Natural killer cell (primary cell): ENCODE results near the gene TBCA. TPM values are rescaled to one million over a fixed set of nuclear protein-coding genes. Genes with fewer than 3 reads are reported as not detected.

Experiments
- ATAC-seq, 3 donors: fragments of 150-1000 bp in 2 of 3; fragments of 200-7000 bp in 1 of 3; cut with Tn5 transposase; 1 replicate in 1 of 3; 2 replicates in 2 of 3; pipeline ENCODE4 v1.10.0; 2021; ENCODE audit warnings: mild to moderate bottlenecking in 2 of 3, moderate library complexity in 2 of 3
- DNase-seq, 2 donors: peaks; one replicate each; pipeline versions ENCODE4 v3.0.0 to v3.0.0-alpha.2; 2013 to 2021; ENCODE audit warnings: mixed read lengths in 1 of 2
- H3K27ac ChIP-seq: one replicate; pipeline ENCODE4 v1.5.1; 2013; ENCODE audit warnings: mild to moderate bottlenecking, low read length
- H3K27me3 ChIP-seq: one replicate; pipeline ENCODE4 v1.6.1; 2013; ENCODE audit warnings: low read length; ENCODE audit not compliant: control insufficient read depth, insufficient read depth
- H3K36me3 ChIP-seq: one replicate; pipeline ENCODE4 v1.6.1; 2013; ENCODE audit warnings: low read length; ENCODE audit not compliant: control insufficient read depth, insufficient read depth
- H3K4me1 ChIP-seq: one replicate; pipeline ENCODE4 v1.6.1; 2013; ENCODE audit warnings: low read length; ENCODE audit not compliant: control insufficient read depth, insufficient read depth
- H3K4me3 ChIP-seq: one replicate; pipeline ENCODE4 v1.5.1; 2013; ENCODE audit warnings: low read length
- H3K9me3 ChIP-seq: one replicate; pipeline ENCODE4 v1.6.1; 2013; ENCODE audit warnings: low read length; ENCODE audit not compliant: control insufficient read depth, insufficient read depth
- H3K27ac Mint-ChIP-seq, 2 donors: one replicate each; pipeline ENCODE4 v1.8.0; 2022; ENCODE audit warnings: mild to moderate bottlenecking in 2 of 2, mixed read lengths in 2 of 2, moderate library complexity in 1 of 2
- H3K27me3 Mint-ChIP-seq, 2 donors: one replicate each; pipeline ENCODE4 v1.8.0; 2022; ENCODE audit warnings: low read depth in 2 of 2, mixed read lengths in 2 of 2
- H3K36me3 Mint-ChIP-seq: one replicate; pipeline ENCODE4 v1.8.0; 2022; ENCODE audit warnings: mixed read lengths
- H3K4me1 Mint-ChIP-seq, 2 donors: one replicate each; pipeline ENCODE4 v1.8.0; 2022; ENCODE audit warnings: mixed read lengths in 2 of 2
- H3K4me3 Mint-ChIP-seq: one replicate; pipeline ENCODE4 v1.8.0; 2022; ENCODE audit warnings: mild to moderate bottlenecking, moderate library complexity, mixed read lengths
- H3K9me3 Mint-ChIP-seq, 2 donors: one replicate each; pipeline ENCODE4 v1.8.0; 2022; ENCODE audit warnings: mixed read lengths in 2 of 2
- CTCF ChIP-seq: fragments of 200-600 bp; IDR thresholded peaks from one replicate; pipeline ENCODE4 v1.8.0; 2022; ENCODE audit warnings: antibody characterized with exemption
- WGBS: methylation state at CpG from one replicate; pipeline ENCODE4 v1.1.7; 2013; ENCODE audit warnings: missing lambda C conversion rate; ENCODE audit not compliant: insufficient coverage; 5-methylcytosine and 5-hydroxymethylcytosine counted together
- intact Hi-C: fragments of 100-400 bp; cut with micrococcal nuclease; formaldehyde crosslinking; loops from one replicate; pipeline ENCODE4 v1.14.2; 2022
- total RNA-seq, 4 donors: library from RNA; stranded (reverse); fragments of 120-200 nt in 1 of 4; gene quantifications; one replicate each; pipeline versions ENCODE4 v1.2.3 to v1.2.4, GENCODE V29; 2013 to 2022

Gene TBCA
- total RNA-seq, 3 donors from 2014 or later (not counting 1 experiment from before 2014, with no cell fraction given): 65.0 to 72.3 (median 70.7) TPM

- no peaks in the 10 kb centered on the region for H3K9me3 ChIP-seq
- intact Hi-C loops: loop anchor here (10.0 kb wide), 1 partner anchor 284 kb away; the partner anchor contains the start of gene WDR41
- no peaks in the 10 kb centered on the region for H3K27me3 ChIP-seq
- H3K4me3 ChIP-seq: no peak overlapping the region
- Mint-ChIP-seq H3K9me3 (no peaks in the 10 kb centered on the region), H3K36me3 (no peaks in the 10 kb centered on the region), H3K4me1 (peaks cover 22 to 24% of the 10 kb centered on the region in 2 donors), H3K27me3 (peaks cover 8 to 9% of the 10 kb centered on the region in 2 donors), H3K27ac (no peak overlapping the region), H3K4me3 (no peak overlapping the region)
- H3K4me1 ChIP-seq: peaks cover 12% of the 10 kb centered on the region
- DNase-seq: no peak
- TF ChIP-seq CTCF: no peak
- ATAC-seq: no peak
- no peak overlapping the region for H3K27ac ChIP-seq
- 83% methylated on average over 2 of the region's 2 CpGs for WGBS
- no peaks in the 10 kb centered on the region for H3K36me3 ChIP-seq
Measured at GRCh38 chr5:77778881-77779438, 2.8 kb upstream of the TBCA start.

- H3K27ac Mint-ChIP-seq: no peak overlapping the region
- H3K27me3 Mint-ChIP-seq: peaks cover 8 to 9% of the 10 kb centered on the region in 2 donors
- peaks cover 28 to 29% of the 10 kb centered on the region in 2 donors for H3K4me1 Mint-ChIP-seq
- H3K36me3 Mint-ChIP-seq: no peaks in the 10 kb centered on the region
- no peaks in the 10 kb centered on the region for H3K27me3 ChIP-seq
- intact Hi-C loops: loop anchor here (10.0 kb wide), 1 partner anchor 284 kb away; the partner anchor contains the start of gene WDR41
- TF ChIP-seq CTCF: no peak
- ATAC-seq: no peak
- WGBS: 88% methylated on average over 1 of the region's 2 CpGs
- H3K4me3 ChIP-seq: no peak overlapping the region
- H3K27ac ChIP-seq: no peak overlapping the region
- H3K4me3 Mint-ChIP-seq: peak overlapping the region; percentile 47
- peaks cover 2% of the 10 kb centered on the region for H3K36me3 ChIP-seq
- no peaks in the 10 kb centered on the region for H3K9me3 Mint-ChIP-seq
- no peaks in the 10 kb centered on the region for H3K9me3 ChIP-seq
- no peak for DNase-seq
- H3K4me1 ChIP-seq: peaks cover 12% of the 10 kb centered on the region
Measured at GRCh38 chr5:77778398-77778797, 2.3 kb upstream of the TBCA start.

- Histone ChIP-seq H3K36me3 (peaks cover 5% of the 10 kb centered on the region), H3K27me3 (no peaks in the 10 kb centered on the region), H3K4me3 (no peak overlapping the region), H3K4me1 (peaks cover 12% of the 10 kb centered on the region), H3K9me3 (no peaks in the 10 kb centered on the region), H3K27ac (no peak overlapping the region)
- no peak for TF ChIP-seq CTCF
- peaks cover 4 to 8% of the 10 kb centered on the region in 2 donors for H3K27me3 Mint-ChIP-seq
- no peaks in the 10 kb centered on the region for H3K36me3 Mint-ChIP-seq
- ATAC-seq (no peak), DNase-seq (no peak)
- WGBS: 62% methylated on average over 2 of the region's 3 CpGs
- no peaks in the 10 kb centered on the region for H3K9me3 Mint-ChIP-seq
- intact Hi-C loops: loop anchor here (10.0 kb wide), 1 partner anchor 283 kb away; the partner anchor contains the start of gene WDR41
- peaks cover 29 to 33% of the 10 kb centered on the region in 2 donors for H3K4me1 Mint-ChIP-seq
- H3K4me3 Mint-ChIP-seq: peak overlapping the region; percentile 97
- H3K27ac Mint-ChIP-seq: no peak overlapping the region
Measured at GRCh38 chr5:77777911-77778310, 1.8 kb upstream of the TBCA start.
